ENCODE results near the gene SNTG2.

Gene SNTG2

GRCh38 chr2:949384-950079, 1.1 kb upstream of the SNTG2 start:
- ATAC-seq = no peak
- TF ChIP-seq CSRNP3 (CRISPR knock-in tag; IDR thresholded peaks at IDR 0.05) = no peak

GRCh38 chr2:951224-952006, 766 bp downstream of the SNTG2 start:
- no peak for ATAC-seq
- TF ChIP-seq ZC3H10 (CRISPR knock-in tag; IDR thresholded peaks at IDR 0.05) (no peak), ARNTL (CRISPR knock-in tag; IDR thresholded peaks at IDR 0.05; ENCODE audit: borderline replicate concordance, low read depth) (no peak), CSDC2 (CRISPR knock-in tag; IDR thresholded peaks at IDR 0.05) (no peak), ESRRG (CRISPR knock-in tag; IDR thresholded peaks at IDR 0.05) (no peak), GLIS3 (CRISPR knock-in tag; IDR thresholded peaks at IDR 0.05) (no peak), ZNF565 (CRISPR knock-in tag; conservative IDR thresholded peaks at IDR 0.05; ENCODE audit: low read depth) (no peak), BACH2 (CRISPR knock-in tag; IDR thresholded peaks at IDR 0.05; ENCODE audit: borderline replicate concordance) (no peak), PATZ1 (CRISPR knock-in tag; IDR thresholded peaks at IDR 0.05; ENCODE audit: borderline replicate concordance) (no peak), CREB5 (CRISPR knock-in tag; IDR thresholded peaks at IDR 0.05; ENCODE audit: low read depth) (no peak), TSHZ2 (CRISPR knock-in tag; IDR thresholded peaks at IDR 0.05) (no peak), TCF4 (CRISPR knock-in tag; IDR thresholded peaks at IDR 0.05; ENCODE audit: borderline replicate concordance) (no peak)

- ATAC-seq = no peak
- TF ChIP-seq CSRNP3 (CRISPR knock-in tag; IDR thresholded peaks at IDR 0.05) (no peak), BACH2 (CRISPR knock-in tag; IDR thresholded peaks at IDR 0.05; ENCODE audit: borderline replicate concordance) (no peak), ZNF70 (CRISPR knock-in tag; IDR thresholded peaks at IDR 0.05) (no peak), ZFP3 (CRISPR knock-in tag; IDR thresholded peaks at IDR 0.05) (no peak), TSHZ2 (CRISPR knock-in tag; IDR thresholded peaks at IDR 0.05) (no peak), CREB5 (CRISPR knock-in tag; IDR thresholded peaks at IDR 0.05; ENCODE audit: low read depth) (no peak), ZC3H10 (CRISPR knock-in tag; IDR thresholded peaks at IDR 0.05) (no peak), ZNF8 (CRISPR knock-in tag; IDR thresholded peaks at IDR 0.05) (no peak), PPARA (CRISPR knock-in tag; IDR thresholded peaks at IDR 0.05; ENCODE audit: borderline replicate concordance) (no peak), TOX (CRISPR knock-in tag; IDR thresholded peaks at IDR 0.05; ENCODE audit: borderline replicate concordance) (no peak), OSR1 (CRISPR knock-in tag; IDR thresholded peaks at IDR 0.05) (no peak), ARNTL (CRISPR knock-in tag; IDR thresholded peaks at IDR 0.05; ENCODE audit: borderline replicate concordance, low read depth) (no peak), TCF4 (CRISPR knock-in tag; IDR thresholded peaks at IDR 0.05; ENCODE audit: borderline replicate concordance) (no peak), POU6F1 (CRISPR knock-in tag; IDR thresholded peaks at IDR 0.05; ENCODE audit: borderline replicate concordance, low read depth) (no peak), ISL1 (CRISPR knock-in tag; IDR thresholded peaks at IDR 0.05) (no peak), CSDC2 (CRISPR knock-in tag; IDR thresholded peaks at IDR 0.05) (no peak)
Measured at GRCh38 chr2:953408-953807, 2.8 kb downstream of the SNTG2 start.
